IPS-18c (cell line): ENCODE data around the gene EPB41L2.
"Not testable (repeated sequence)": the region's sequence is repeated elsewhere in the genome, so short reads cannot be mapped to it uniquely, and the experiment has no call there.

ENCODE experiments used
- H3K4me3 ChIP-seq: 2 replicates; pipeline ENCODE4 v1.7.0; 2013; ENCODE audit warnings: low read depth, mild to moderate bottlenecking, low read length, moderate library complexity; ENCODE audit not compliant: insufficient read depth
- H3K9me3 ChIP-seq: one replicate; pipeline ENCODE4 v1.6.1; 2013; ENCODE audit warnings: mild to moderate bottlenecking, low read length, moderate library complexity; ENCODE audit not compliant: control insufficient read depth, insufficient read depth

EPB41L2 gene

DNA sequence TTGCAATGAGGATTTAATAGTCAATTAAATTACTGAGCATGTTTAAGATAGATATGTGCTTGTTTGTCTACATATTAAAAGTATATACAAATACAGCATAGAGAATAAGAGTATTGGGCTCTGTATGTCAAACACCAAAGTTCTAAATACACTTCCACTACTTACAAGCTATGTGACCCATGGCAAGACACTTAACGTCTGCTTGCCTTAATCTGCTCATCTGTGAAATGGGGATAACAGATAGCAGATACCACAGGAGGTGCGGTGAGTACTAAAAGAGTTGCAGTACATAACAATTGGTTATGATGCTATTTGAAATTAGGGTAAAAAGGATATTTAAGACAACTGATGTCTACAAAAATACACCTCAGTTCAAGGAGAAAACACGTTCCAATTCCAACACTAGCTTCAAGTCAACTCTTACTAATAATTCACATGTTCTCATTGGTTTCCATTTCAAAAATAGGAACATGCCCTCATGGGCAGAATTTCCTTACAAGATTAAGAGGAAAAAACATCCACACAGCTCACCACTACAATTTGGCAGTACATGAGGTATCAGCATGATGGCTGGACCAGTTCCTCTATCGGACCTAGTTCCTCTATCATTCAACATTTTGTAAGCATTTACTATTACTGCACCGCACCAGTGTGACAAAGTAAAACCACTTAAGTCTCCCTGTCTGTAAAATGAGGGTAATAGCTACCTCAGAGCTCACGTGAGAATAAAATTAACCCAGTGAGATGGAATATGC lies 134.7 kb downstream of the EPB41L2 start:
- no peak overlapping the region for H3K4me3 ChIP-seq

DNA sequence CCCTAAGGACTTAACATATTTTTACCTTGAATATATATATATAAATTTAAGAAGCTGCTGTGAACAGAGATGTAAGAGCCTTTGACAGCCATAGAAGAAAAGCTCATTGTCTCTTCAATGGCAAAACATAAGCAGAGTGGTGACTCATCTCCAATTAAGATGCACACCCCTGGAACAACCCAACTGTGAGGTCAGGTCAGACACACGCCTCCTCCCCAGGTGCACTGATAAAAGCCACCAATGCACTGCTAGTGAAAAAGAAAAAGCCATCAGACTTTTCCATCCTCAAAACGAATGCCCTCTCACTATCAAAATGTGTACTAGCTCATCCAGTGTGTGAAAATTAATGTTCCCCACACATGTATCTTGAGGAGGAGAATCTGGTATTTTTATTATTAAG lies 135.7 kb downstream of the EPB41L2 start:
- Histone ChIP-seq H3K9me3 (no peaks in the 10 kb centered on the region), H3K4me3 (no peak overlapping the region)

More for the DNA sequence above, 134.7 kb downstream of the EPB41L2 start:
- no peaks in the 10 kb centered on the region for H3K9me3 ChIP-seq

DNA sequence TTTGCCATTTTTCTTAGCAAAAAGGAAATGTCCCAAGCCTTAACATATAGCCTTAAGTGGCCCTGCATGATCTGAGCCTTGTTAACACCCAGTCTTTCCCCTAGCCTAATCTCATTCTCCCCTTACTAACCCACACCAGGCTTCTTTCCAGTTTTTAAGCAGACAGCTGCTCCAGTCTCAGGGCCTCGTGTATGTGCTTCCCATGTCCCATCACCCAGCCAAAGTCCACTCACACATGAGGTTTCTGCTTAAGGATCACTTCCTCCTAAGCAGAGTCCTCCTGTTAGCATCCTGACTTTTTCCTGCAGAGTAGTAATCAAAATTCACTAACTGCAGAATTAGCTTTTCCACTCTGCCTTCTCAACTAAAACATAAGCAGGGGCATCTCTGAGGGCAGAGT lies 139.7 kb downstream of the EPB41L2 start:
- Histone ChIP-seq H3K9me3 (no peaks in the 10 kb centered on the region), H3K4me3 (no peak overlapping the region)

DNA sequence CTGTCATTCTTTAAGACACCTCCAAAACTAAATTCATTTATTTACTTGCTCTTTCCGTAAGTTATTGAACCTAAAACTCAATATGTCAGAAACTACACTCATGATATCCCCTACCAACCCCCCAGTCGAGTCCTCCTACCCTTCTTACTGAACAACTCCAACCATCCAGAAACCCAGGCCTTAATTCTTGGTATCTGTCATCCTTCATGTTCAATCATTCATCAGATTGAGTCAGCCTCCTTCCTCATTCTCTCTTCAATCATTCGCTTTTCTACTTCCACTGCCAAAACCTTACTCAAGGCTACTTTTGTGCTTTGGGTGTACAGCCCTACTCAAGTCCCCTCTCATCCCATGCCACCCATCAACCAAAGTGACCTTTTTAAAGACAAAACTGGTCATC lies 140.1 kb downstream of the EPB41L2 start:
- no peak overlapping the region for H3K4me3 ChIP-seq
- H3K9me3 ChIP-seq: no peaks in the 10 kb centered on the region

DNA sequence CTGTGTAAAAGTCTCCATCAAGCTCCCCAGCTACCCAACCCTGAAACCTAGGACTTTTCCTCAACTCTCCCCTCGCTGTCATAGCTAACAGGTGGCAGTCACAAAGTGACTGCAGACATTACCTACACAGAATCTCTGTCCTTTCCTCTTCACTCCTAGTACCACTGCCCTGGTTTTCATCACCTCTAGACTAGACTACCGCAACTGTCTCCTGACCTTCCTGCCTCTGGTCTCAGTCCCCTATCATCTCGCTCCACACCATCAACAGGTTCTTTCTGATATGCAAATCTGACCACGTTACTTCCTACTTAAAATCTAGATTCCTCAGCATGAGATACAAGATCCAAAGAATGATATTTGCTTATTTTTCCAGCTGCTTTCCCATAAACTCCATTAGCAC lies 142.1 kb downstream of the EPB41L2 start:
- Histone ChIP-seq H3K4me3 (no peak overlapping the region), H3K9me3 (no peaks in the 10 kb centered on the region)

DNA sequence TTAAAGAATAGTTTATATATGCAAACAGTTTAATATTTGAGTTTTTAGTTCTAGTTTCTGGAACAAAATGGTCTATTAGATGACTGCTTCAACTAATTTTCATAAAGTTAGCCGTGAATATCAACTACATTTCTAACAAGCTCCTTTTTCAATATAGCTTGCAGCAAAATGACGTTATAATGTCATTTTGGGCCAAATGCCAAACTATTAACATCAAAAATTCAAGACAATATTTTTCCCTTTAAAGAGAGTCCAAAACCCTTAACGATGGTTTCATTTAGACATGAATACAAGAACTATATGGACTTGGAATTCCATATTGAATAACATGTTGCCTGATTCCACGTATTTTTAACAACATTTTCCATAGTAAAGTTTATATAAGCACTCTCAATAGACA lies 144.9 kb downstream of the EPB41L2 start:
- Histone ChIP-seq H3K9me3 (no peaks in the 10 kb centered on the region), H3K4me3 (no peak overlapping the region)

DNA sequence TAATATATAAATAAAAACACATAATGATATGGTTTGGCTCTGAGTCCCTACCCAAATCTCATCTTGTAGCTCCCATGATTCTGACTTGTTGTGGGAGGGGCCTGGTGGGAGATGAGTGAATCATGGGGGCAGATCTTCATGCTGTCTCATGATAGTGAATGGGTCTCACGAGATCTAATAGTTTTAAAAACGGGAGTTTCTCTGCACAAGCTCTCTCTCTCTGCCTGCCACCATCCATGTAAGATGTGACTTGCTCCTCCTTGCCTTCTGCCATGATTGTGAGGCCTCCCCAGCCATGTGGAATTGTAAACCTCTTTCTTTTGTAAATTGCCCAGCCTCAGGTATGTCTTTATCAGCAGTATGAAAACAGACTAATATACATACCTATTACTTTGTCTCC lies 147.4 kb downstream of the EPB41L2 start:
- not testable (repeated sequence) for H3K9me3 ChIP-seq, H3K4me3 ChIP-seq

DNA sequence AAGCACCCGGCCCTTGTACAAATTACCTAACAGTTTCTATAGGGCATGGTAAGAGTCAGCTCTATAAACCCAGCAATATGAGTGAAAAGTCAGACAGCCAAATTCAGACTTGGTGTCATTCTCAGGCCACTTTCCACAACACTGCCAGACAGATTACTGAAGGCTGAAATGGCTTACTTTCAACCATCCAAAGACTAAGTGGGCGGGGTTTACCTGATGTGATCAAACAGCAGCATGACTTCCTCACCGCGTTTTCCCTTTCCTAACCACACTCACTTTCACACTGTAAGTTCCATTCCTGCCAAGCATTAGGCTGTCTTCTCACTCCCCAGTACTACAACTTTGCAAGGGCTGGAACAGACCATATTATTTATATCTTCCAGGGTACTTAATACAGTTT lies 149.9 kb downstream of the EPB41L2 start:
- Histone ChIP-seq H3K9me3 (no peaks in the 10 kb centered on the region), H3K4me3 (no peak overlapping the region)

DNA sequence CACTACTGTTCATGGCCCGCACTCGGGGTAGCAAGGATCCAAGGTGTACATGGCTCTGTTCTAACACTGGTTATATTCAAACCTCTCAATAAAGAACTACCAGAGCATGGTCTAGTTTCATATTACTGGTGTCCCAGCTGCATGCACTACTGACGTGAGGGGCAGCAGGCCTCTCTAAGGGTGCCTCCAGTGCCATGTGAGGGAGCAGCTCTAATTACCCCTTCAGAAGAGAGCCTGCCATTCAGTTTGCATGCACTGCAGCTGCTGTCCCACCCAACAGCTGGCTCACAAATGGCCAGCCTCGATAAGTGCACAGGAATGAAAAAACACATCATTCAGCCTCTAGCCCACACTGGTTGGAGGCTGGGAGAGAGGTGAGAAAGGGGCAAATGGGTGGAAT lies 150.6 kb downstream of the EPB41L2 start:
- Histone ChIP-seq H3K4me3 (no peak overlapping the region), H3K9me3 (no peaks in the 10 kb centered on the region)

DNA sequence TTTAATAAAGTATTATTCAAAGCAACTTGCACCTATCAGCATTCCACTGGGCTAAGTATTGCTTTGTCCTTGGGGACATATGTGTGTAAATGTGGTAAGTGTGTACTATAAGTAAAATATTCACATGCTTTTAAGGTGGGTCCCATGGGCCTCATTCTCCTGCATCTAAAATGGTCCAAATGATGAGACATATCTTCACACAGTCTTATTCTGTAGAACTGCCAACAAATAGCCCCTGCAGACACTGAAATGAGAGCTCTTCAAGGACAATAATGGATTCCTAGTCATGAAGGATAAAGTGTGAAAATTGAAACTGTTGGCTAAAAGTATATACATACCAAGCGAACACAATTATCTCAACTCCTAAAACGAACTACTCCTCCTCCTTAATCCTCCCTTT lies 154.1 kb downstream of the EPB41L2 start:
- Histone ChIP-seq H3K4me3 (no peak overlapping the region), H3K9me3 (no peaks in the 10 kb centered on the region)

DNA sequence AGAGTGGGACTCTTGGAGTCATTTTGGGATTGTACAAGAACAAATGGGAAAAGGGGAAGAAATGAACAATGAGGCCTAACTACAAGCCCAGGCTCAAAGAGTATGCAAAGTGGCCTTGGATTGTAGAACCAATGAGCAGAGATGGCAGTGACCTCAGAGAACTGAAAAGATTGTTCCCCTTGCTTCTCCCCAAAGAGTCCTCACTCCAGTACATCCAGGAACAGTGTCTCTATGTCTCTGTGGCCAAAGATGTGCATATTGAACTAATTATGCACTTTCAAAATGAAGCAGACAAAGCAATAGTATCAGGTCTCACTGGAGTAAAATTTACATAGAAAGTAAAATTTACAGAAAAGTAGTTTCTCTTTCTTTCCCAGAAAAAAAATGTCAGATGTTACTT lies 154.9 kb downstream of the EPB41L2 start:
- H3K9me3 ChIP-seq: no peaks in the 10 kb centered on the region
- H3K4me3 ChIP-seq: no peak overlapping the region

DNA sequence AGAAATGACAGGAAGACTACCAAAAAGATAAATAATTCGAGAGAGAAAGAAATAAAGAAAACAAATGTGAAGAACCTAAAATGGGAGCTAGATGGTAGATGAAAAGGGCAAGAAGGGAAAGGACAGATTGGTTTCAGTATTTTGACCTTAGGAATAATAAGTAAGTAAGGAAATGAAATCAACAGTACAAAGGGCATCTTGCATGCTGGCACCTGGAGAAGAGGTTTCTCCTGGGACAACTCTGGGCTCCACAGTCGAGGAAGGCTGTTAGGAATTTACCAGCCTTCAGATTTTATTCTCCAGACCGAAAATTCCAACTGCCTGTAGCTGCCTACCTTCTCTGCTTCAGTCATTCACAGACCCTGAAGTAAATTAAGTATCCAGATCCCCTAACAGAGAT lies 155.4 kb downstream of the EPB41L2 start:
- Histone ChIP-seq H3K9me3 (no peaks in the 10 kb centered on the region), H3K4me3 (no peak overlapping the region)

DNA sequence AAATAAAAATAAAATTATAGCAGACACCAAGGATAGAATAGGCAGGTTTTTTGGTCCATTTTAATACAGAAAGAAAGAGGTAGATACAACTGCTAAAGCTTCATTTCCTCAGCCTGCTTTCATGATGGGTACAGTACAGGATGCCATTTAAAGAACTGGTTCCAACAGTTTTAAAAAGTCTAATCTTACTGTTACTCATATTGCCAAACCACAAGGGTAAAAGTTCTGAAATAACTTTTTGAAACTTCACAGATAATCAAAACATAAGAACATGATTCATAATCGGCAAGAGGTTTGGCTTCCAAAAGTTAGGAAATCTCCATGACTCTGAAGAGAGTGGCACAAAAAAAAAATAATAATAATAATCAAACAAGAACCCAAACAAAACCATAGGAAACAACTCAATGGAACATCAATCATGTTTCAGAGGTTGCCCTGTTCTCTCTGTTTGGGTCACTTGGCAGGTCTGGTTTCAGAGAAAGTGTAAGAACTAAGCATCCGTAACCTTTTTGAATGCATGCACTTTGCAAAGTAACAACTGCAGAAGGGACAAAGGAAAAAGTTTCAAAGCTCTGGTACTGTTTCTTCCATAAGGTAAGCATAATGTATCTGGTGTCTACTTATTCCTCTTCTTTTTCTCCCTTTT lies 156.2 kb downstream of the EPB41L2 start:
- Histone ChIP-seq H3K9me3 (no peaks in the 10 kb centered on the region), H3K4me3 (no peak overlapping the region)

DNA sequence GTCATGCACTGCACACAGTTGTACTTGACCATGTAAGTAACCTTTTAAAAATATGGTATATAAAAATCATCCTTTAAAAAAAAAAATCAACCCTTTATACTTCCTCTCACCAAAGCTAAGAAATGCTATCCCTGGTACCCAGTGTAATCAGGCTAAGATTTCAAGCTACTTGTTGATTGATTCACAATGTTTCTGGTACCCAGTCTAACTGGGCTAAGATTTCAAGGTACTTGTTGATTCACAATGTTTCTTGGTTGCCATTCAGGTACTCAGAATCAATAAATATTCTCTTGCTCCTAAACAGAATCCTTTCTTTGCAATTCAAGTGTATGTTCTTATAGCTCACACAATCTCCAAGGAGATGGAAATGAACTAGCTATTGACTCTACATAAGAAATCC lies 159.4 kb downstream of the EPB41L2 start:
- H3K9me3 ChIP-seq: no peaks in the 10 kb centered on the region
- no peak overlapping the region for H3K4me3 ChIP-seq

DNA sequence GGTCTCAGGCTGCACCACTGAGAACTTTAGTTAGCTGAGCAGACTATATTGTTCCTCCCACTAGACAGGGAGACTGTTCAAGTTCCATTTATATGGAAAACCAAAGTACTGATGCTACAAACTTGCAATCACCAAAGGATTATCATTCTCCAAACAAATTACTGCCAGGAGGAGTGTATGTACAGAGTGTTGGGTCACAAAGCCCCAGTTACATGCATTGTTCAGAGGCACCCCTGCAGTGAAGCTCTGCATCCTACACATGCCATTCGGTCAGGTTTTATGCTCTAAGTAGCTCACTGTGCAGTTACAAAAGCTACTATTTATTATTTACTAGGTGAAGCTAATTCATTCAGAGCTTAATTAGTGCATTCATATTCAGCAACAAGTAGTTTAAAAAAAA lies 160.0 kb downstream of the EPB41L2 start:
- H3K4me3 ChIP-seq: no peak overlapping the region
- no peaks in the 10 kb centered on the region for H3K9me3 ChIP-seq

DNA sequence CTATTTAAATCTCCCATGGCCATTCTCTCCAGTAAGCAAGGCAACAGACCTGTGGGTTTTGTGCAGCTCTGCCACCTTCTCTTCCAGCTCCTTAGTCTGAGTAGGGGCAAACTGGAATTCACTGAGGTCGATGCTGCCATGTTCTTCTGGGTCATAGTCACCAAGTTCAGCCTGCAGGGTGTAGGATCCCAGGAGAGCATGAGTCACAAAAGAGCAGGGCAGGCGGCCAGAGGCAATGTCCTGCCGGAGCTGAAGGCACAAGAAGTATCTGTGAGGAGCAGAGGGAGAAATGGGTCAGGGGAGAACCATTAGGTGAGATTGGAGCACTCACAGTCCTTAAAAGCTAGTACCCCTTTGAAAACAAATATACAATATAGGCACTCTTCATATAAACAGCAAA lies 162.1 kb downstream of the EPB41L2 start:
- Histone ChIP-seq H3K9me3 (no peaks in the 10 kb centered on the region), H3K4me3 (no peak overlapping the region)

DNA sequence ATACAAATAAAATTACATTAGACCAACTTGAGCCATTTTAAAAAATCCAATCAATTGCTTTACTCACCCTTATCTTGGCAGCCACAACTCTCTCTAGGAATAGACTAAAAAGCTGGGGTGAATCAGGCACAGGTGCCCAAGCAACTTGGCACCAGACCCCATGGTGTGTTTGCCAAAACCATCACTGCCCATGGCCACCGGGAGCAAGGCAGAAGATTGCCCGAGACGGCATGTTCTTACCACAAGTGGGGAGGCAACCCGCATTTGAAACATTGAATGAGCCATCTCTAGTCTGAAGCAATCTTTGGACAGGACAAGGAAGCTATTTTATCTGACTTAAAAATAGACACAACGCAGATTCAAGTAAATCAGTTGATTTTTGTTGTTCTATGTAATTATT lies 166.8 kb downstream of the EPB41L2 start:
- no peak overlapping the region for H3K4me3 ChIP-seq
- H3K9me3 ChIP-seq: no peaks in the 10 kb centered on the region

DNA sequence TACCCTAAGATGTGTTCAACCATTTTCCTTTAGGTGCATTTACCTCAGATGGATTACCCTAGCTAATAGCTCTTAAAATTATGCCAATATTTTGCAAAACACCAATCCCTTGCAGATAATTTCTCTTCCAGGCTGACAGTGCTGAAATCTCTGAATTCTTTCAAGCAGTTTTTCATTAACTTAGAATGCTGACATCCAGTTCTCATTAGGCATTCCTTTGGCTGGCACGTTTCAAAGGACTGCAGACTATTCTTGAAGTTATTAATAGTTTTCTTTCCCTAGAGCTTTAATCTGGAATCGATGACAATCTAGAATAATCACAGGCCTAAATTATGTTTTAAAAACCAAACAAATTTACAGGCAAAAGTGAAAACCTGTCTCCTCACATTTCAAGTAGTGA lies 167.5 kb downstream of the EPB41L2 start:
- Histone ChIP-seq H3K4me3 (no peak overlapping the region), H3K9me3 (no peaks in the 10 kb centered on the region)

DNA sequence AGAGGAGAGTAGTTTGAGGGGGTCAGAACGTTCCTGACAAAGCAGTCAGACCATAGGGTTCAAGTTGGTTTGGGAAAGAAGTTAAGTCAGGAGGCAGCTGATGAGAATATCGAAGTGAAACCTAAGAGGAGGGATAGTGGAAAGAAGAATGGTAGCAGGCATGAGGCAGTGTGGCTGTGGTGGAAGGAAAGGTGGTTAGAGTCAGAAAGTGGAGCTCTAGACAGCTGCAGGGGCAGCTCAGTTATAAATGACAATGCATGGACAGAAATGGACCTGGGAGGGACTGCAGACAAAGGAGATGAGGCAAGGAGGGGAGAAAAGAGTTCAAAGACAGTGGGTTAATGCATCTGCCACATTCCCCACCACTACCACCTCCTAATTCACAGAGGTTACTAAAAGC lies 169.3 kb downstream of the EPB41L2 start:
- H3K4me3 ChIP-seq: no peak overlapping the region
- H3K9me3 ChIP-seq: no peaks in the 10 kb centered on the region
